ENCODE results near the gene ZCCHC8.
A peak's percentile ranks its signal among the peaks of the same experiment; 100 is the strongest.
"Not testable (repeated sequence)": the region's sequence is repeated elsewhere in the genome, so short reads cannot be mapped to it uniquely, and the experiment has no call there.

The ZCCHC8 gene

GRCh38 chr12:122508163-122508562 is 7.4 kb upstream of the ZCCHC8 start:
- DNase-seq (ENCODE audit: low read depth) = no peak

GRCh38 chr12:122506393-122506938 is 5.7 kb upstream of the ZCCHC8 start:
- no peak for DNase-seq (ENCODE audit: low read depth)

DNA sequence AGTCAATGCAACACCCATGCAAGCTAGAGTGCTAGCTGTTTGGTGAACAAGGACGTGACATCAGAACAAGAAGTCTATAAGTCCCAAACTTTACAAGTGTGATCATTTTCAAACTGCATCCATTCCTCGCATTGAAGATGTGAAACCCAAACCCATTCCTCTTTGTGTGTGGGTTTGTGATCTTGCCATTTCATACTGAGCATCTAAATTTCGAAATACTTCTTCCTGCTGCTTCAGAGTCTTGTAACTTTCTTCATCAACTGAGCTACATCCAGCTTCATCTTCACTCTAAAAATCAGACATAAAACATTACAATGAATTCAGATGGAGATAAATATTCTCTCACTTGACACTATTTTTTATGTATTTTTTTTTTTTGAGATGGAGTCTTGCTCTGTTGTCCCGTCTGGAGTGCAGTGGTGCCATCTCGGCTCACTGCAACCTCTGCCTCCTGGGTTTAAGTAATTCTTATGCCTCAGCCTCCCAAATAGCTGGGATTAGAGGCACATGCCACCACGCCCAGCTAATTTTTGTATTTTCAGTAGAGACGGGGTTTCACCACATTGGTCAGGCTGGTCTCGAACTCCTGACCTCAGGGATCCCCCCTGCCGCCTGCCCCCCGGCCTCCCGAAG is 4.8 kb upstream of the ZCCHC8 start:
- DNase-seq (ENCODE audit: low read depth) = no peak

DNA sequence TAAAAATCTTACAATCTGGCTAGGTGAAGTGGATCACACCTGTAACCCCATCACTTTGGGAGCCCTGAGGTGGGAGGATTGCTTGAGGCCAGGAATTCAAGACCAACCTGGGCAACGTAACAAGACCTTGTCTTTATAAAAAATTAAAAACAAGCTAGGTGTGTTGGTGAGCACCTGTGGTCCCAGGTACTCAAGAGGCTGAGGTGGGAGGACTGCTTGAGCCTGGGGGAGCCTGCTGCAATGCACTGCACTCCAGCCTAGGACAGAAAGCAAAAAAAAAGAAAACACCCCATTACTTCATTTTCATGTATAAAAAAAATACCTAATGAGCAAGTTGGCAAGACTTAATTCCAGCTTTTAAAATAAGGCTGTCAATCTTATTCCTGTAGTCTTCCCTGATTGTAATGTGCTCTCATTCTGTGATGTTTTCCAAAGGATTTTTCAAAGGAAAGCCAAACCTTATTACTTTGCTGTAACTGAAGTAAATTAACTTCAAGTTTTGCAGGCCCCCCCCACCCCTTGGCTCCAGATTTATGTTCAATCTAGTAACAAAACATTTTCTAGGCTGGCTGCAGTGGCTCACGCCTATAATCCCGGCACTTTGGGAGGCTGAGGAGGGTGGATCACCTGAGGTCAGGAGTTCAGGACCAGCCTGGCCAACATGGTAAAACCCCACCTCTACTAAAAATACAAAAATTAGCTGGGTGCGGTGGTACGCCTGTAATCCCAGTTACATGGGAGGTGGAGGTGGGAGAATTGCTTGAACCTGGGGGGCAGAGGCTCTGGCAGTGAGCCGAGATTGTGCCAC is 3.3 kb upstream of the ZCCHC8 start:
- DNase-seq (ENCODE audit: low read depth) = no peak

GRCh38 chr12:122503147-122503751 is 2.5 kb upstream of the ZCCHC8 start:
- DNase-seq (ENCODE audit: low read depth) = no peak

GRCh38 chr12:122501489-122501989 is 807 bp upstream of the ZCCHC8 start:
- no peak for DNase-seq (ENCODE audit: low read depth)

DNA sequence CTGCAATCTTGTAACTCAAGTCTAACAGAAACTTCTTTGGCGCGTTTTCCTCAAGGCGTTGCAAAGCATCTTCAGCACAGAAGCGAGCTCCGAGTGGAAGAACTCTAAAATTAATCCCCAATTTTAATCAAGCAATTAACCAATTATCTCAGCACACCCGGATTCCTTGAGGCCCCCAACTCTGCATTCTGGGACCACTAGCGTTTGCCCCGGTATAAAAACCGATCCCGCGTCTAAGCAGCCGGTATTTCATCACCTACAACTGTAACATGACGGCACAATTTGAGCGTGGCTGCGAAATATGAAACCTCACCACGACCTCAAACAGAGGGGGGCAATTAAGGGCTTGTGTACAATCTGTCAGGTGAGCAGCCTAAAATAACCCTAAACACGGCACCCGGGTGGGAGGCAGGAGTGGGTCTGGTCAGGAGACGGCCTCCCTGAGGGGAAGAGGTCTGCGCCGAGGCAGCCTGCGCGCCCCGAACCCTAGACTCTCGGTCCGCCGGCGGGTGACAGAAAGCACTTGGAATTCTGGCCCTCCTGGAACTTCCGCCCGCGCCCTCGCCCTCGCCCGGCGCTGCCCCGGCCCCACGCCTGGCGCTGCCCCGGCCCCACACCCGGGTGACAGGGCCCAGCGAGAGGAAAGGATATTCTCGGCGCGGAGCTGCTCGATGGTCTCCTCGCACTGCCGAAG is 594 bp downstream of the ZCCHC8 start:
- DNase-seq (ENCODE audit: low read depth) = peak; percentile 41

DNA sequence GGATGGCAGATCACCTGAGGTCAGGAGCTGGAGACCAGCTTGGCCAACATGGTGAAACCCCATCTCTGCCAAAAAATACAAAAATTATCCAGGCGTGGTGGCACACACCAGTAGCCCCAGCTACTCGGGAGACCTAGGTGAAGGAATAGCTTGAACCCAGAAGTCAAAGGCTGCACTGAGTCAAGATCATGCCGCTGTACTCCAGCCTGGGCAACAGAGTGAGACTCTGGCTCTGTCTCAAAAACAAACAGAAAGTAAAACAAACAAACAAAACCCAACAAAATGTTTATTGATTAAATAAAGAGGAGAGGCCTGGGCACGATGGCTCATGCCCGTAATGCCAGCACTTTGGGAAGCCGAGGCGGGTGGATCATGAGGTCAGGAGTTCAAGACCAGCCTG is 5.5 kb downstream of the ZCCHC8 start:
- no peak for DNase-seq (ENCODE audit: low read depth)

GRCh38 chr12:122493222-122493621 is 7.5 kb downstream of the ZCCHC8 start:
- DNase-seq (ENCODE audit: low read depth) = not testable (repeated sequence)

DNA sequence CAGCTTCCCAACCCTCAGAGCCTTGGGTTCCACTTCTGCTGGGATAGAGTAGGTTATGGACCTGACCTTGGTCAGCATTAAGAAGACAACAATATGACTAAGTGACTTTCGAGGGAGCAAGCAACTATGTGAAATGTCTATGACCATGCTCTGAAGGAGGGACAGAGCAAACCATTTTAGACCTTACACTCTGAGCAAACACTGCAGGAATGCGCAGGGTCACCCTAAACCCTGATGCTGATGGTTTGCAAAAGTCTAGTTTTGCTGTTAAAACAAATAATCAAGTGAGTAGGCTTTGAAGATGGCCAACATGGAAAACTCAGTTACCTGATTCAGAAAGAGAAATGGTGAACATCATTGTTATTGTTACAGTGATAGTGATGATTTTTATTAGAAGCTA is 8.7 kb downstream of the ZCCHC8 start:
- DNase-seq (ENCODE audit: low read depth) = no peak

GRCh38 chr12:122489038-122489437 is 11.7 kb downstream of the ZCCHC8 start:
- DNase-seq (ENCODE audit: low read depth) = no peak

DNA sequence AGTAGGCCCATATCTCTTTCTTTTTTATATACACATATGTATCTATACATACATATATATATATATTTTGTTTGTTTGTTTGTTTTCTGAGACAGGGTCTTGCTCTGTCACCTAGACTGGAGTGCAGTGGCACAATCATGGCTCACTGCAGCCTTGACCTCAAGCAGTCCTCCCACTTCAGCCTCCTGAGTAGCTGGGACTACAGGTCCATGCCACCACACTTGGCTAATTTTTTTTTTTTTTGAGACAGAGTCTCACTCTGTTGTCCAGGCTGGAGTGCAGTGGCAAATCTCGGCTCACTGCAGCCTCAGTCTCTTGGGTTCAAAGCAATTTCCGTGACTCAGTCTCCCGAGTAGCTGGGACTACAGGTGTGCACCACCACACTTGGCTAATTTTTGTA is 12.9 kb downstream of the ZCCHC8 start:
- not testable (repeated sequence) for DNase-seq (ENCODE audit: low read depth)

DNA sequence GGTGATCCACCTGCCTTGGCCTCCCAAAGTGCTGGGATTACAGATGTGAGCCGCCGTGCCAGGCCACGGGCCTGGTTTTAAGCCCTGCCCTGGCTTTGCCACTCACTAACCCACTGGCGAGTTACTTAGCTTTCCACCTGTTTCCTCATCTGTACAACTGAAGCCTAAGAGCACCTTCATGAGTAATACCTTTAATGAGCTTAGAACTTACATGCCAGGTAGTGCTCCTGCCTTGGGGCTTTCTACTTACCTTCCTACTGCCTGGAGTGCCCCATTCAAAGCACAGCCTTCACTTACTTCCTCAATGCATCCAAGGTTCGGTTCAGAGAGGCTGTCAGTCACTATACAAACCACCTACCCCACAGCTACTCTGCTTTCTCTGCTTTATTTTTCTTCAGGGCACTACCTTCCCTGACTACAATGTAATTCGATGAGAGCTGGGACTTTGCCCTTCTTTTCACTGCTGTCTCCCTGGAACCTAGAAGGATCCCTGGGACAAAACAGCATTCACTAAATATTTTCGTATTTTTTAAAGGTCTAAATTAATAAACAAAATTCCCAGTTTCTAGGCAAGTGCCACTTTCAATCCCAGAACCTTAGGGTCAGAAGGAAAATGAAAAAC is 13.8 kb downstream of the ZCCHC8 start:
- DNase-seq (ENCODE audit: low read depth) = no peak

DNA sequence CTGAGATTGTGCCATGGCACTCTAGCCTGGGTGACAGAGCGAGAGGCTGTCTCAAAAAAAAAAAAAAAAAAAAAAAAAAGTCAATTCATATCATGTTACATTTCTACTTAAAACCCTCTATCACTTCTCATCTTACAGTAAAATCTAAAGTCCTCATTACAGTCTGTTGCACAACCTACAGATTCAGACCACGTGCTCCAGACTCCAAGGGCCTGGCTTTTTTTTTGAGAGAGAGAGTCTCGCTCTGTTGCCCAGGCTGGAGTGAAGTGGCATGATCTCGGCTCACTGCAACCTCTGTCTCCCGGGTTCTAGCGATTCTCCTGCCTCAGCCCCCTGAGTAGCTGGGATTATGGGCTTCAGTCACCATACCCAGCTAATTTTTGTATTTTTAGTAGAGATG is 14.4 kb downstream of the ZCCHC8 start:
- DNase-seq (ENCODE audit: low read depth) = not testable (repeated sequence)

- not testable (repeated sequence) for DNase-seq (ENCODE audit: low read depth)
Measured at GRCh38 chr12:122484385-122484784, 16.3 kb downstream of the ZCCHC8 start.

- DNase-seq (ENCODE audit: low read depth) = no peak
Measured at GRCh38 chr12:122483969-122484368, 16.8 kb downstream of the ZCCHC8 start.

DNA sequence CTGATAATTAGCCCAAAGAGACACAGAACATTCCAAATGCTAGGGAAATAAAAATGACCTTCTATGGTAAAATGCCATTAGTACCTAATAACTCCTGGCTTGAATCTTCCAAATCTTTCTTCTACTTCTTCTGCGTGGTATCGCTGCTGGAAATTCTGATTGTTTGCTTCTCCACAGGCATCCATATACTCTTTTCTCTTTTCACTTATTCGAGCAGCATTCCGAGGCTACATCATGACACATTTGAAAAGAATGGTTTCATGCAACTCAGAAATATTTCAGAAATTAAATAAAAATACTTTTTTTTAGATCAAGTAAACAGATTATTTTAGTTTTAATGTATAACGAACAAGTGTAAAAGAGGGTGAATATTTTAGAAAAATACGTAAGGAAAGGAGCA is 18.9 kb downstream of the ZCCHC8 start:
- no peak for DNase-seq (ENCODE audit: low read depth)

DNA sequence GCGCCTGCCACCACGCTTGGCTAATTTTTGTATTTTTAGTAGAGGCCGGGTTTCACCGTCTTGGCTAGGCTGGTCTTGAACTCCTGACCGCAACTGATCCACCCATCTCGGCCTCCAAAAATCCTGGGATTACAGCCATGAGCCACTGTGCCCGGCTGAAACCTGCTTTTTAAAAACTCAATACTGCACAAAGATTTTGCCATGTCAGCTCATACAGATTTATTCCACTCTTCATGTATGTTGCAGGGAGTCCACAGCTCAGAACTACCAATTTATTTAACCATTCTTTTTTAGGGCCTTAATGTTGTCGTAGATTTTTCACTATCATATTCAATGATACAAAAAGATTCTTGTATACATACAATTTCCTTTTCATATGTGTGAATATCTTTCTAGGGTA is 20.0 kb downstream of the ZCCHC8 start:
- no peak for DNase-seq (ENCODE audit: low read depth)

- no peak for DNase-seq (ENCODE audit: low read depth)
Measured at GRCh38 chr12:122474324-122474716, 26.4 kb downstream of the ZCCHC8 start.

DNA sequence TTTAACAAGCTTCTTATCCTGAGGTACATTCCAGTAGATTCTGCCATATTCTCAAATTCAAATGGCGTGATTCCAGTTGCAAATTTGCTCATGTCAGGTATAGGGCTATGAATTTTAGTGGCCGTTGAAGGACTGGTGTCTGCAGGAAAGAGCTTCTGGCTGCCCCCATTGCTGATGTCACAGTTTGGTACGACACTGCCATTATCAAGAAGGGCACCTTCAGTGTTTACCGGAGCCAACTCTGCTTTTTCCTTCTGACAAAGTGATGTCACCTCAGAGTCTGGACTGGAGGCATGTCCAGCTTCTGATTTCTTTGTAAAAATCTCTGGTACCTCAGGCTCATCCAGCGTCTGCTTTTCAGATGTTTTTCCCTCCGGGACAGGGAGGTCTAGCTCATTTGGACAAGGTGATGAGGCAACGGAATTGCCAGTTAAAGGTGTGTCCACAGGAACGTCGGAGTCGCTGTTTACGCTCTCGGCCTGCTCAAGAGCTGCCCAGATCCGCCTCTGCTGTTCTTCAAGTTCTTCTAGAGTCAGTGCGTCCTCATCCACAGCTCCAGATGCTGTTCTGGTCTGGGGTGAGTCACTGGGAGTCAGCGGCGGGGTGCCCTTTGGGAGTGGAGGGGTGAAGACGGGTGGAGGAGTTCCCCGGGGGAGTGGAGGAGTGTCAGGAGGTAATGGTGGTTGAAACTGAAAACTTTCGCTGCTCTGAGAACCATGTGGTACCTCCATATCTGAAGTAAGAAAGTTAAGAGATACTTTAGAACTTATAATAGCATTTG is 27.0 kb downstream of the ZCCHC8 start:
- DNase-seq (ENCODE audit: low read depth) = no peak

Measured in GM04504 (cell line).